Suprapubic skin (tissue), 3 donors: ENCODE data around the gene SUGP1.

Experiments used
- CTCF ChIP-seq, 2 donors: fragments of 200-600 bp in 1 of 2; fragments of 450-650 bp in 1 of 2; sonication (generic) in 1 of 2; IDR thresholded peaks; one replicate each; pipeline ENCODE4 v1.5.1; 2016 to 2019; ENCODE audit warnings: antibody characterized with exemption in 2 of 2, mild to moderate bottlenecking in 1 of 2, moderate library complexity in 1 of 2
- POLR2A ChIP-seq, 2 donors: fragments of 450-650 bp; IDR thresholded peaks; one replicate each; pipeline ENCODE4 v1.6.1; 2017; ENCODE audit warnings: antibody characterized with exemption in 2 of 2, mild to moderate bottlenecking in 2 of 2, moderate library complexity in 2 of 2

DNA sequence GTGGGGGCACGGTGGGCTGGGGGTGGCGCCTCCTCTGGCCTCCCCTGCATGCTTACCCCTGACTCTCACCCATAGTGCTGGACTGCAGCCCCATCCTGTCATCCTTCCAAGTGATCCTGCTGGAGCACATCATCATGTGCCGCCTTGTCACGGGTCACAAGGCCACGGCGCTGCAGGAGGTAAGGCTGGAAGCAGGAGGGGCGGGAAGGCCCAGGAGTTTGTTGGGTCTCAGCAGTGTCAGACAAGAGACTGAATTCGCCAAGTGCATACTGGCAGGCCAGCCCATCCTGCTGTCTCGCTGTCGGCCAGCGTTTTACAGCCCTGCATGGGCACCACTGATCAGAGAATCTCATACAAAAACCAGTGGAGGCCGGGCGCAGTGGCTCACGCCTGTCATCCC lies 23.5 kb upstream of the SUGP1 start:
- TF ChIP-seq CTCF (IDR thresholded peaks at IDR 0.05): no peak
- no peak for TF ChIP-seq POLR2A (IDR thresholded peaks at IDR 0.05)
